Cardiac fibroblast (primary cell): ENCODE measurements around the gene RPS6KB2.
"Not testable (repeated sequence)": the region's sequence is repeated elsewhere in the genome, so short reads cannot be mapped to it uniquely, and the experiment has no call there.

ENCODE experiments used
- DNase-seq, 2 donors: peaks; one replicate each; pipeline versions ENCODE4 v3.0.0 to v3.0.0-alpha.2; 2010; ENCODE audit warnings: low read depth in 2 of 2
- H3K4me3 ChIP-seq, 2 donors: replicated peaks in 1 of 2; 1 replicate in 1 of 2; 2 replicates in 1 of 2; pipeline ENCODE4 v1.5.1; 2011; ENCODE audit warnings: low read depth in 2 of 2, low read length in 2 of 2, mild to moderate bottlenecking in 2 of 2, moderate library complexity in 1 of 2
- TF ChIP-seq, protein P1 (sequence below): IDR thresholded peaks from one replicate; pipeline ENCODE4 v1.5.1; 2011; ENCODE audit warnings: low read depth, mild to moderate bottlenecking, low read length, inconsistent platforms

RPS6KB2 gene

DNA sequence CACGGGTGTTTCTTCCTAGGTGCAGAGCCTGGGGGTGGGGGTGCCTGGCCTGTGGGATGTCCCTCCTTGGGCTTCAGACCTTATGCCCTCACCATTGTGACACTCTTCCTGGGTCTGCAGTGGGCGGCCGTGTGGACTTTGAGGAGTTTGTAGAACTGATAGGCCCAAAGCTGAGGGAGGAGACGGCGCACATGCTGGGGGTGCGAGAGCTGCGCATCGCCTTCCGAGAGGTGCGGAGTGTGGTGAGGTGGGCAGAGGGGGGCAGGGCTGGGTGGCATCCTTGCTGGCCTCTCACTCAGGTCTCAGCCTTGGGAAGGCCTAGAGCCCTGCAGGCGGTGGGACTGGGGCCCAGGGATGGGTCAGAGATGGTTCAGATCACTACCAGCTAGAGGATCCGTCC is 29.2 kb downstream of the RPS6KB2 start:
- TF ChIP-seq, protein P1, sequence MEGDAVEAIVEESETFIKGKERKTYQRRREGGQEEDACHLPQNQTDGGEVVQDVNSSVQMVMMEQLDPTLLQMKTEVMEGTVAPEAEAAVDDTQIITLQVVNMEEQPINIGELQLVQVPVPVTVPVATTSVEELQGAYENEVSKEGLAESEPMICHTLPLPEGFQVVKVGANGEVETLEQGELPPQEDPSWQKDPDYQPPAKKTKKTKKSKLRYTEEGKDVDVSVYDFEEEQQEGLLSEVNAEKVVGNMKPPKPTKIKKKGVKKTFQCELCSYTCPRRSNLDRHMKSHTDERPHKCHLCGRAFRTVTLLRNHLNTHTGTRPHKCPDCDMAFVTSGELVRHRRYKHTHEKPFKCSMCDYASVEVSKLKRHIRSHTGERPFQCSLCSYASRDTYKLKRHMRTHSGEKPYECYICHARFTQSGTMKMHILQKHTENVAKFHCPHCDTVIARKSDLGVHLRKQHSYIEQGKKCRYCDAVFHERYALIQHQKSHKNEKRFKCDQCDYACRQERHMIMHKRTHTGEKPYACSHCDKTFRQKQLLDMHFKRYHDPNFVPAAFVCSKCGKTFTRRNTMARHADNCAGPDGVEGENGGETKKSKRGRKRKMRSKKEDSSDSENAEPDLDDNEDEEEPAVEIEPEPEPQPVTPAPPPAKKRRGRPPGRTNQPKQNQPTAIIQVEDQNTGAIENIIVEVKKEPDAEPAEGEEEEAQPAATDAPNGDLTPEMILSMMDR, result no peak
- no peak for DNase-seq
- H3K4me3 ChIP-seq, result no peak overlapping the region

DNA sequence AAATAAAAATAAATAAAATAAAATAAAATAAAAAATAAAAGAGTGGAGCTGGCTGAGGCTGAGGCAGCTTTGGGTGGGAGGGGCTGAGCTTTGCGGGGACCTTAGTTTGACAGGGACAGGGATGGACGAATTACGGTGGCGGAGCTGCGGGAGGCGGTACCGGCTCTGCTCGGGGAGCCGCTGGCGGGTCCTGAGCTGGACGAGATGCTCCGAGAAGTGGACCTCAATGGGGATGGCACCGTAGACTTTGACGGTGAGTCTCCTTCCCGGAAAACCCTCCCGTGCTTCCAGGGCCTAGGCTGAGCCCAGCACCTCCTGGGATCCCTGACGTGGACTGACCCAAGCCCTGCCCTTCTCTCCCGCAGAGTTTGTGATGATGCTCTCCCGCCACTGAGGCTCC is 30.0 kb downstream of the RPS6KB2 start:
- H3K4me3 ChIP-seq, result no peak overlapping the region
- DNase-seq, result no peak
- TF ChIP-seq, protein P1, result no peak

DNA sequence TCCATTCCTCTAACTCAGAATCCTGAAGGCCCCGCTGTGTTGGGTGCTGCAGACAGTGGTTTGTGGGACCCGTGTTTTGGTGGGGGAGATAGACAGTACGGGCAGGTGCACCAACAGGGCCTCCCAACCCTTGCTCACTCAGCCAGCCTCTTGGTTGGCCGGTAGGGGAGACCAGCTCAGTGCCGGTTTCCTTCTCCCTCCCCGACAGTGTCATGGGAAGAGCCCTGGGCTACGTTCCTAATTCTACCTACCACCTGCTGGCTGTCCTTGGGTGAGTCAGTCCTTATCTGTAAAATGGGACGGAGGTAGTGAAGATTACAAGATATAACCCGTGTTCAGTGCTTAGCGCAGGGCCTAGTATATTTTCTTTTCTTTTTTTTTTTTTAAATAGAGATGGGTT is 34.9 kb downstream of the RPS6KB2 start:
- TF ChIP-seq, protein P1, result no peak
- H3K4me3 ChIP-seq, result no peak overlapping the region
- DNase-seq, result no peak

DNA sequence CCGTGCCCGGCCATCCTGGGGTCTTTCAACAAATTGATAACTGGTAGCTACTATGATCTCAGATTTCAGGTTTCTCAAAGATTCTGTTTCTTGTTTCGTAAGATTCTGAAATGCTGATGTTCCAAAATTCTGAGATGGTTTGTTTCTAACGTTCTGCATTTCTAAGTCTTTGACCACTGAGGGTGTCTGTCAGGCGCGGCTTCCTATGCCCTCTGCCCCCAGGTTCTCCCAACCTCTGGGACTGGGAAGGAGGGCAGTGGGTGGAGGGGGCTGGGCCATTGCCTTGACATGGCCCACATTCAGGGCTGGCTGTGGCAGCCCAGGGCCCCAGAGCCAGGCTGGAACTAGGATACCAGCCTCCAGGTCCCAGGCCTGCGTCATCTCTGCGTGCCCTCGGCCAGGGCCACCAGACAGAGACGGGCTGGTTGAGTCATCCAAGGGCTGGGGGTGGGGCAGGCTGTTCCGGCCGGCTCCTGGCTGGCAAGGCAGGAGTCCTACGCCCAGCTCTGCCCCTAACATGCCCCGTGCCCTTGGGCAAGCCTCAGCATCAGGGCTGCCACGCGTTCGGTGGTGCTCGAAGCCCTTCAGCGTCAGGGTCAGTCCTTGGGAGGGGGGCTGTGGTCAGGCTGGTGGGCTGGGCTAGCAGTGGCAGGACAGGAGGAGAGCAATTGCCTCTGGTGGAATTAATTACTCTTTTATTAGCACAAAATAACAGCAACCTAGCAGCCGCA is 35.6 kb downstream of the RPS6KB2 start:
- DNase-seq, result peak in 1 of 2 donors; percentile 62
- peak overlapping the region; percentile 15 to 42 for H3K4me3 ChIP-seq
- TF ChIP-seq, protein P1, result no peak

DNA sequence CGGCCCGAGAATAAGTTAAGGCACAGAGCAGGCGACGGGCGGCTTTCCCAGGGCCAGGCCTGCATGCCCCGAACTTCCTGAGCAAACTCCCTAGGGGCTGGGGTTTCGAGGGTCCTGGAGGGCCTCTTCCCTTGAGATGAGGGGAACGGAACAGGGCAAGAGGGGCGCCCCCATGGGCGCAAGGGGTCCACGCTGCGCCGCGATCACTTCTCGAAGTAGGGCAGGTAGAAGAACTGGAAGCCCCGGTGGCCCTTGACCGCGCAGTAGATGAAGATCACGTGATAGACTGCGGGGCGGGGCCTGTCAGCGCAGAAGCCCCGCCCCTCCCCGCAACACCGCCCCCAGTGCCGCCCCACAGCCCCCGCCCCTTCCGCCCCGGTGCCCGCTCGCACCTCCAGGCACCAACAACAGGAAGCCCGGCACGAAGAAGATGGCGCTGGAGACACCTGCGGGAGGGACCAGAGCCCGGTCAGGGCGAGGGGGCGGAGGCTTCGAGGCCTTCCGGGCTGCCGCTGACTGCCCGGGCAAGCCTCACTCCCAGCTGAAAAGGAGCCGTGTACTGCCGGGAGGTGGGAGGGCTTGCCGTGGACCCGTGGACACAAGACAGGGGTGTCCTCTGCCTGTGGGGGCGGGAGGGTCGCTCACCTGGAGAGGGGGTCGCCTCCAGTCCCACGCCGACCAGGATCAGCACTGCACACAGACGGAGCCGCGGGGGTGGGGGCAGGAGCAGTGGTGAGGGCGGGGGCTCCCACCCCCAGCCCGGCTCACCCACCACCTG is 36.3 kb downstream of the RPS6KB2 start:
- peak overlapping the region; percentile 56 for H3K4me3 ChIP-seq
- TF ChIP-seq, protein P1, result no peak
- DNase-seq, result peak; percentile 61 to 68

DNA sequence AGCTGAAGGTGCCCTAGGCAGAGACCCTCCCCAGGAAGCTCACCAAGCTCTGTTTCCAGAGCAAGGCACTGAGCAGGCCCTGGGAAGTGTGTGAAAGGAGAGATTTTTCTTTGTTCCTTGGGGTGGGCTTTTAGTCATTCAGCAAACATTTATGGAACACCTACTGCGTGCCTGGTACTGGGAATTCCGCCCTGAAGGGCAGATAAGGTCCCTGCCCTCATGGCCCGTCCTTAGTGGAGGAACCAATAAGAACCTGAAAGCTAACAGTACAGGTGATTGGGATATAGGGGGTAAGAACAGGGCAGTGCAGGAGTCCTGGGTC is 36.9 kb downstream of the RPS6KB2 start:
- peak overlapping the region; percentile 56 for H3K4me3 ChIP-seq
- no peak for DNase-seq
- TF ChIP-seq, protein P1, result no peak

DNA sequence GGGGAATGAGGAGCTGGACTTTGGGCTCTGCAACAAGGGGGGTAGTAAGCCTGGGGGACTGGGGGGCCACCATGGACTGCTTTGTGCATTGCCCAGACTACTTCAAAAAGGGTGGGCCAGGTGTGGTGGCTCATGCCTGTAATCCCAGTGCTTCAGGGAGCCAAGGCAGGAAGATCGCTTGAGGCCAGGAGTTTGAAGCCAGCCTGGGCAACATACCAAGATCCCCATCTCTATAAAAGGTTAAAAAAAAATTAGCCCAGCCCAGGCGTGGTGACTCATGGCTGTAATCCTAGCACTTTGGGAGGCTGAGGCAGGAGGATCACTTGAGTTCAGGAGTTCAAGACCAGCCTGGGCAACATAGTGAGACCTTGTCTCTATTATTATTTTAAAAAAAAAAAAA is 37.2 kb downstream of the RPS6KB2 start:
- not testable (repeated sequence) for H3K4me3 ChIP-seq
- peak; percentile 20 to 38 for DNase-seq
